ENCODE measurements around the gene CUL7. TPM values are rescaled to one million over a fixed set of nuclear protein-coding genes. Genes with fewer than 3 reads are reported as not detected.
A peak's percentile ranks its signal among the peaks of the same experiment; 100 is the strongest.

CUL7 gene
- total RNA-seq, 8 experiments from 2014 or later, result 14.4 to 33.7 (median 25.1) TPM

- Histone ChIP-seq H3K4me1 (replicated peaks in 1 of 2) (peaks cover 15 to 18% of the 10 kb centered on the region in 2 donors), H3K27ac (no peak overlapping the region), H3K4me3 (no peak overlapping the region)
- ATAC-seq (replicated peaks in 6 of 8), result no peak
- WGBS, 10 experiments, result 33 to 100% (median 93%) methylated on average over 1 to 4 of the region's 7 CpGs; no CpG with 5 or more reads in 3 of the 10 experiments
- in situ Hi-C loops (cut with MboI; ENCODE audit: low pct_unique_long_range_greater_than_20kb in 2 of 9, low sequenced_read_pairs in 9 of 9, unreplicated experiment in 9 of 9), result loop anchor here in 1 of 9 experiments (25.0 kb wide), 1 partner anchor 104 kb away; the partner anchor contains the start of gene PTCRA
Observed at GRCh38 chr6:43016176-43016942, 37.3 kb downstream of the CUL7 start.

- in situ Hi-C loops (cut with MboI; ENCODE audit: low pct_unique_long_range_greater_than_20kb in 2 of 9, low sequenced_read_pairs in 9 of 9, unreplicated experiment in 9 of 9), result loop anchor here in 1 of 9 experiments (25.0 kb wide), 1 partner anchor 102 kb away; the partner anchor contains the start of gene PTCRA
- H3K4me3 ChIP-seq, result peak overlapping the region; percentile 43 to 93 (median 70)
- H3K27ac ChIP-seq, result peak overlapping the region; percentile 72 to 74
- peaks cover 6 to 11% of the 10 kb centered on the region in 2 donors for H3K4me1 ChIP-seq (replicated peaks in 1 of 2)
- ATAC-seq (replicated peaks in 6 of 8), result peak in 4 of 8 experiments; percentile 0 to 15 (median 6)
- WGBS, 10 experiments, result 0 to 4% (median 0%) methylated on average over 1 to 6 of the region's 7 CpGs
Observed at GRCh38 chr6:43014434-43014909, 39.2 kb downstream of the CUL7 start.

GRCh38 chr6:43013843-43014433 is 39.7 kb downstream of the CUL7 start, which contains the start of the genes KLHDC3 and MEA1:
Gene KLHDC3, plus strand, starts transcription at chr6:43014249. Its CDS starts 2,944 bp downstream, at chr6:43017193.
Gene MEA1, minus strand, starts transcription at chr6:43013946. Its CDS starts 133 bp downstream, at chr6:43013813.
- in situ Hi-C loops (cut with MboI; ENCODE audit: low pct_unique_long_range_greater_than_20kb in 2 of 9, low sequenced_read_pairs in 9 of 9, unreplicated experiment in 9 of 9), result loop anchor here in 1 of 9 experiments (25.0 kb wide), 1 partner anchor 102 kb away; the partner anchor contains the start of gene PTCRA
- WGBS, 10 experiments, result 0 to 3% methylated on average over 4 to 13 of the region's 51 CpGs; no CpG with 5 or more reads in 8 of the 10 experiments
- Histone ChIP-seq H3K4me3 (peak within 1 kb of the TSS; percentile 59 to 93 (median 70)), H3K4me1 (replicated peaks in 1 of 2) (peaks cover 6 to 11% of the 10 kb centered on the region in 2 donors), H3K27ac (peak within 1 kb of the TSS; percentile 72 to 74)
- ATAC-seq (replicated peaks in 6 of 8), result peak; percentile 88 to 96 (median 94)

- in situ Hi-C loops (cut with MboI; ENCODE audit: low pct_unique_long_range_greater_than_20kb in 2 of 9, low sequenced_read_pairs in 9 of 9, unreplicated experiment in 9 of 9), result loop anchor here in 1 of 9 experiments (25.0 kb wide), 1 partner anchor 101 kb away; the partner anchor contains the start of gene PTCRA
- peak in 3 of 8 experiments; percentile 11 to 36 (median 27) for ATAC-seq (replicated peaks in 6 of 8)
- 0 to 25% (median 4%) methylated on average over 1 to 7 of the region's 25 CpGs; no CpG with 5 or more reads in 6 of the 10 experiments for WGBS, 10 experiments
- peak overlapping the region; percentile 3 to 67 for H3K27ac ChIP-seq
- H3K4me1 ChIP-seq (replicated peaks in 1 of 2), result peaks cover 6 to 11% of the 10 kb centered on the region in 2 donors
- H3K4me3 ChIP-seq, result peak overlapping the region; percentile 59 to 93 (median 70)
Observed at GRCh38 chr6:43013097-43013842, 40.4 kb downstream of the CUL7 start.

GRCh38 chr6:43012364-43012763 is 41.3 kb downstream of the CUL7 start:
- WGBS, 10 experiments, result 67 to 90% methylated on average over 1 to 6 of the region's 6 CpGs; no CpG with 5 or more reads in 8 of the 10 experiments
- in situ Hi-C loops (cut with MboI; ENCODE audit: low pct_unique_long_range_greater_than_20kb in 2 of 9, low sequenced_read_pairs in 9 of 9, unreplicated experiment in 9 of 9), result loop anchor here in 1 of 9 experiments (25.0 kb wide), 1 partner anchor 100 kb away; the partner anchor contains the start of gene PTCRA
- peak overlapping the region in 3 of 5 donors; percentile 69 to 93 (median 70) for H3K4me3 ChIP-seq
- no peak for ATAC-seq (replicated peaks in 6 of 8)
- H3K4me1 ChIP-seq (replicated peaks in 1 of 2), result peaks cover 6 to 11% of the 10 kb centered on the region in 2 donors
- no peak overlapping the region for H3K27ac ChIP-seq

- in situ Hi-C loops (cut with MboI; ENCODE audit: low pct_unique_long_range_greater_than_20kb in 2 of 9, low sequenced_read_pairs in 9 of 9, unreplicated experiment in 9 of 9), result loop anchor here in 1 of 9 experiments (25.0 kb wide), 1 partner anchor 99 kb away; the partner anchor contains the start of gene PTCRA
- Histone ChIP-seq H3K4me1 (replicated peaks in 1 of 2) (peaks cover 6 to 11% of the 10 kb centered on the region in 2 donors), H3K4me3 (no peak overlapping the region), H3K27ac (no peak overlapping the region)
- no peak for ATAC-seq (replicated peaks in 6 of 8)
- WGBS, 10 experiments, result 80 to 91% (median 83%) methylated on average over 1 to 6 of the region's 6 CpGs; no CpG with 5 or more reads in 7 of the 10 experiments
Observed at GRCh38 chr6:43011207-43011606, 42.4 kb downstream of the CUL7 start.

- H3K27ac ChIP-seq, result no peak overlapping the region
- peaks cover 4 to 6% of the 10 kb centered on the region in 2 donors for H3K4me1 ChIP-seq (replicated peaks in 1 of 2)
- no peak for ATAC-seq (replicated peaks in 6 of 8)
- 51 to 100% (median 78%) methylated on average over 1 to 5 of the region's 6 CpGs; no CpG with 5 or more reads in 4 of the 10 experiments for WGBS, 10 experiments
- in situ Hi-C loops (cut with MboI; ENCODE audit: low pct_unique_long_range_greater_than_20kb in 2 of 9, low sequenced_read_pairs in 9 of 9, unreplicated experiment in 9 of 9), result loop anchor here in 1 of 9 experiments (25.0 kb wide), 1 partner anchor 97 kb away; the partner anchor contains the start of gene PTCRA
- H3K4me3 ChIP-seq, result no peak overlapping the region
Observed at GRCh38 chr6:43009124-43009523, 44.5 kb downstream of the CUL7 start.

GRCh38 chr6:43007126-43007525 is 46.5 kb downstream of the CUL7 start:
- WGBS, 10 experiments, result 82 to 100% (median 92%) methylated on average over 3 to 6 of the region's 9 CpGs; no CpG with 5 or more reads in 3 of the 10 experiments
- in situ Hi-C loops (cut with MboI; ENCODE audit: low pct_unique_long_range_greater_than_20kb in 2 of 9, low sequenced_read_pairs in 9 of 9, unreplicated experiment in 9 of 9), result loop anchor here in 1 of 9 experiments (25.0 kb wide), 1 partner anchor 95 kb away; the partner anchor contains the start of gene PTCRA
- ATAC-seq (replicated peaks in 6 of 8), result no peak
- Histone ChIP-seq H3K27ac (peak overlapping the region in 1 of 2 donors; percentile 49), H3K4me1 (replicated peaks in 1 of 2) (no peaks in the 10 kb centered on the region), H3K4me3 (no peak overlapping the region)

- 84 to 100% (median 89%) methylated on average over 1 to 5 of the region's 11 CpGs; no CpG with 5 or more reads in 7 of the 10 experiments for WGBS, 10 experiments
- Histone ChIP-seq H3K27ac (no peak overlapping the region), H3K4me1 (replicated peaks in 1 of 2) (no peaks in the 10 kb centered on the region), H3K4me3 (no peak overlapping the region)
- no peak for ATAC-seq (replicated peaks in 6 of 8)
- in situ Hi-C loops (cut with MboI; ENCODE audit: low pct_unique_long_range_greater_than_20kb in 2 of 9, low sequenced_read_pairs in 9 of 9, unreplicated experiment in 9 of 9), result loop anchor here in 1 of 9 experiments (25.0 kb wide), 1 partner anchor 94 kb away; the partner anchor contains the start of gene PTCRA
Observed at GRCh38 chr6:43006251-43006650, 47.4 kb downstream of the CUL7 start.

- no peak for ATAC-seq (replicated peaks in 6 of 8)
- Histone ChIP-seq H3K27ac (no peak overlapping the region), H3K4me1 (replicated peaks in 1 of 2) (no peaks in the 10 kb centered on the region), H3K4me3 (no peak overlapping the region)
- in situ Hi-C loops (cut with MboI; ENCODE audit: low pct_unique_long_range_greater_than_20kb in 2 of 9, low sequenced_read_pairs in 9 of 9, unreplicated experiment in 9 of 9), result loop anchor here in 1 of 9 experiments (25.0 kb wide), 1 partner anchor 94 kb away; the partner anchor contains the start of gene PTCRA
- WGBS, 10 experiments, result 57 to 100% (median 92%) methylated on average over 1 to 5 of the region's 5 CpGs; no CpG with 5 or more reads in 3 of the 10 experiments
Observed at GRCh38 chr6:43005844-43006243, 47.8 kb downstream of the CUL7 start.

- no peak for ATAC-seq (replicated peaks in 6 of 8)
- H3K4me1 ChIP-seq (replicated peaks in 1 of 2), result no peaks in the 10 kb centered on the region
- WGBS, 10 experiments, result 82 to 100% (median 95%) methylated on average over 1 to 7 of the region's 8 CpGs; no CpG with 5 or more reads in 1 of the 10 experiments
Observed at GRCh38 chr6:43001843-43002242, 51.8 kb downstream of the CUL7 start.

More at GRCh38 chr6:43001843-43002242, 51.8 kb downstream of the CUL7 start:
- in situ Hi-C loops (cut with MboI; ENCODE audit: low pct_unique_long_range_greater_than_20kb in 2 of 9, low sequenced_read_pairs in 9 of 9, unreplicated experiment in 9 of 9), result loop anchor here in 1 of 9 experiments (25.0 kb wide), 1 partner anchor 90 kb away; the partner anchor contains the start of gene PTCRA
- H3K4me3 ChIP-seq, result no peak overlapping the region
- H3K27ac ChIP-seq, result no peak overlapping the region

Measured in motor neuron (in vitro differentiated cells).